ENCODE measurements around the gene CYP27A1. TPM values are rescaled to one million over a fixed set of nuclear protein-coding genes. Genes with fewer than 3 reads are reported as not detected.

The CYP27A1 gene
- total RNA-seq, 6 donors from 2014 or later: 70.1 to 178 (median 160) TPM

GRCh38 chr2:218805627-218806026 lies 23.7 kb downstream of the CYP27A1 start:
- no peak for TF ChIP-seq EP300 (IDR thresholded peaks at IDR 0.05)
- no peak for TF ChIP-seq POLR2AphosphoS5 (IDR thresholded peaks at IDR 0.05)
- no peak for TF ChIP-seq CTCF (IDR thresholded peaks at IDR 0.05)
- TF ChIP-seq POLR2A (IDR thresholded peaks at IDR 0.05): no peak
- 44 to 46% methylated on average over 3 of the region's 3 CpGs for WGBS, 2 donors
- peak; percentile 29 to 48 for ATAC-seq (ENCODE audit: low FRiP score in 2 of 2)
- Histone ChIP-seq H3K9me3 (peaks cover 0 to 4% (median 2%) of the 10 kb centered on the region in 4 donors), H3K4me3 (no peak overlapping the region), H3K4me1 (peaks cover 6 to 29% (median 13%) of the 10 kb centered on the region in 4 donors), H3K36me3 (no peaks in the 10 kb centered on the region), H3K27ac (peak overlapping the region; percentile 71 to 76 (median 72)), H3K27me3 (no peaks in the 10 kb centered on the region)
- no peak for DNase-seq

- peak in 2 of 4 donors; percentile 66 to 95 for TF ChIP-seq EP300 (IDR thresholded peaks at IDR 0.05)
- TF ChIP-seq POLR2A (IDR thresholded peaks at IDR 0.05): peak in 1 of 4 donors; percentile 57
- no peak for TF ChIP-seq CTCF (IDR thresholded peaks at IDR 0.05)
- TF ChIP-seq POLR2AphosphoS5 (IDR thresholded peaks at IDR 0.05): peak; percentile 69 to 91
- Histone ChIP-seq H3K9me3 (peaks cover 0 to 4% (median 2%) of the 10 kb centered on the region in 4 donors), H3K36me3 (no peaks in the 10 kb centered on the region), H3K27ac (peak overlapping the region; percentile 71 to 76 (median 72)), H3K27me3 (no peaks in the 10 kb centered on the region), H3K4me1 (peaks cover 6 to 29% (median 13%) of the 10 kb centered on the region in 4 donors), H3K4me3 (no peak overlapping the region)
- ATAC-seq (ENCODE audit: low FRiP score in 2 of 2) (peak; percentile 97 to 98), DNase-seq (peak in 1 of 2 donors; percentile 90)
- 27 to 35% methylated on average over 6 to 10 of the region's 10 CpGs for WGBS, 2 donors
Observed at GRCh38 chr2:218806346-218806978, 24.5 kb downstream of the CYP27A1 start.

- no peak for ATAC-seq (ENCODE audit: low FRiP score in 2 of 2)
- 64 to 79% methylated on average over 4 of the region's 4 CpGs for WGBS, 2 donors
- no peak overlapping the region for H3K4me3 ChIP-seq
- peaks cover 5 to 23% (median 9%) of the 10 kb centered on the region in 4 donors for H3K4me1 ChIP-seq
- peaks cover 0 to 4% (median 2%) of the 10 kb centered on the region in 4 donors for H3K9me3 ChIP-seq
- peak overlapping the region in 2 of 4 donors; percentile 73 to 76 for H3K27ac ChIP-seq
- H3K36me3 ChIP-seq: peaks cover 0 to 6% (median 6%) of the 10 kb centered on the region in 4 donors
- TF ChIP-seq POLR2AphosphoS5 (IDR thresholded peaks at IDR 0.05) (no peak), CTCF (IDR thresholded peaks at IDR 0.05) (no peak), POLR2A (IDR thresholded peaks at IDR 0.05) (no peak), EP300 (IDR thresholded peaks at IDR 0.05) (no peak)
- H3K27me3 ChIP-seq: no peaks in the 10 kb centered on the region
- DNase-seq: peak in 1 of 2 donors; percentile 51
Observed at GRCh38 chr2:218807626-218808025, 25.7 kb downstream of the CYP27A1 start.

GRCh38 chr2:218809515-218809914 lies 27.6 kb downstream of the CYP27A1 start:
- WGBS, 2 donors: 93 to 96% methylated on average over 7 to 12 of the region's 12 CpGs
- H3K36me3 ChIP-seq: peaks cover 0 to 25% (median 14%) of the 10 kb centered on the region in 4 donors
- H3K4me1 ChIP-seq: peaks cover 4 to 17% (median 9%) of the 10 kb centered on the region in 4 donors
- H3K27ac ChIP-seq: no peak overlapping the region
- TF ChIP-seq POLR2A (IDR thresholded peaks at IDR 0.05): no peak
- TF ChIP-seq POLR2AphosphoS5 (IDR thresholded peaks at IDR 0.05): no peak
- TF ChIP-seq EP300 (IDR thresholded peaks at IDR 0.05): no peak
- TF ChIP-seq CTCF (IDR thresholded peaks at IDR 0.05): no peak
- H3K9me3 ChIP-seq: peaks cover 0 to 2% (median 0%) of the 10 kb centered on the region in 4 donors
- no peaks in the 10 kb centered on the region for H3K27me3 ChIP-seq
- H3K4me3 ChIP-seq: no peak overlapping the region
- peak in 1 of 2 donors; percentile 49 for DNase-seq
- ATAC-seq (ENCODE audit: low FRiP score in 2 of 2): no peak
